ENCODE results near the gene SURF6.
"Not testable (repeated sequence)": the region's sequence is repeated elsewhere in the genome, so short reads cannot be mapped to it uniquely, and the experiment has no call there.

SURF6 gene

DNA sequence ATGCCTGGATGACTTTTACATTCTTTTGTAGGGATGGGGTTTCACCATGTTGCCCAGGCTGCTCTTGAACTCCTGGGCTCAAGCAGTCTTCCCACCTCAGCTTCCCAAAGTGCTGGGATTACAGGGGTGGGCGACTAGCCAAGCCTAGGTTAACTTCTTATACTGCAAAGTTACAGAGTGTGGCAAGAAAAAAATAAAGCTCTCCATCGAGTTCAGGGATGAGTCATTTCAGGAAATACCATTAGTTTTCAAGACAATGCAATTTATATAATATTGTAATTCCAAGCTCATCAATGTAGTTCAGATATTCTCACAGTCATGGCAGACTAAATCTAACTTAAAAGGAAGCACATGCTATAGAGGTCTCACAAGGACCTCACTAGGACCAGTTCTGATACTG is 49.5 kb downstream of the SURF6 start:
- peak; percentile 30 for DNase-seq (ENCODE audit: low spot score)

DNA sequence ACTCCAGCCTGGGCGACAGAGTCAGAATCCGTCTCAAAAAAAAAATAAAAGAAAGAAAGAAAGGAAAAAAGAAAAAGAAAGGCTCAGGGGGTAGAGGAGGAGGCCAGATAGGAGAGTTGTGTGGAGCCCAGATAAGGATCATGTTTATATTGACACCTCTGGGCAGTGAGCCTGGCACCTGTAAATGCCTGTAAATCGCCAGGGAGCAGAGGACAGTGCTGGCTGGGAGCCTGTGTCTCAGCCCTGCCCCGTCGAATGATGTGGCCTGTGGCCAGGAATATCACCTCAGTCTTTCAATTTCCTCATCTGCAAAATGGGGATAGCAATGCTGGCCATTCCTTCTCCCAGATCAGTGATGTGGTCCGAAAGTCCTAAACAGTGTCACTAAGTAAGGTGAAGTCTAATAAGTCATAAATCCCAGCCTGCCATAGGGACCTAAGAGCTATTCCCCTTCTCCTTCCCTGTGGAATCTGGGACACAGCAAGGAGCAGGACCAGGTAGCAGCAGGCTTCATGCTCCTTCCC is 50.7 kb downstream of the SURF6 start:
- no peak for DNase-seq (ENCODE audit: low spot score)

DNA sequence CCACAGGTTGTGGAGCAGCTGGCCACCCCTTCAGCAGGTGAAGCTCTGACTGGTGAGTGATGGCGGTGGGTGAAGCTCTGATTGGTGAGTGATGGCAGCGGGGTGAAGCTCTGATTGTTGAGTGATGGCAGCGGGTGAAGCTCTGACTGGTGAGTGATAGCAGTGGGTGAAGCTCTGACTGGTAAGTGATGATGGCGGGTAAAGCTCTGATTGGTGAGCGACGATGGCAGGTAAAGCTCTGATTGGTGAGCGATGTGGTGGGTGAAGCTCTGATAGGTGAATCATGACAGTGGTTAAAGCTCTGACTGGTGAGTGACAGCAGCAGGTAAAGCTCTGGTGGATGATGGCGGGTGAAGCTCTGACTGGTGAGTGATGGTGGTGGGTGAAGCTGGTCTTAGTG is 51.6 kb downstream of the SURF6 start:
- no peak for DNase-seq (ENCODE audit: low spot score)

DNA sequence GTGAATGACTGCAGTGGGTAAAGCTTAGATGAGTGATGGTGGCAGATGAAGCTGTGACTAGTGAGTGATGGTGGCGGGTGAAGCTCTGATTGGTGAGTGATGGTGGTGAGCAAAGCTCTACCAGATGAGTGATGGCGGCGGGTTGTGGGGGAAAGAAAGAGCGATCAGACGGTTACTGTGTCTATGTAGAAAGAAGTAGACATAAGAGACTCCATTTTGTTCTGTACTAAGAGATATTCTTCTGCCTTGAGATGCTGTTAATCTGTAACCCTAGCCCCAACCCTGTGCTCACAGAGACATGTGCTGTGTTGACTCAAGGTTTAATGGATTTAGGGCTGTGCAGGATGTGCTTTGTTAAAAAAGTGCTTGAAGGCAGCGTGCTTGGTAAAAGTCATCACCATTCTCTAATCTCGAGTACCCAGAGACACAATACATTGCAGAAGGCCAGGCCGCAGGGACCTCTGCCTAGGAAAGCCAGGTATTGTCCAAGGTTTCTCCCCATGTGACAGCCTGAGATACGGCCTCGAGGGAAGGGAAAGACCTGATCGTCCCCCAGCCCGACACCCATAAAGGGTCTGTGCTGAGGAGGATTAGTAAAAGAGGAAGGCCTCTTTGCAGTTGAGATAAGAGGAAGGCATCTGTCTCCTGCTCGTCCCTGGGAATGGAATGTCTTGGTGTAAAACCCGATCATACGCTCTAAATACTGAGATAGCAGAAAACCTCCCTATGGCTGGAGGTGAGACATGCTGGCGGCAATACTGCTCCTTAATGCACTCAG is 52.5 kb downstream of the SURF6 start:
- not testable (repeated sequence) for DNase-seq (ENCODE audit: low spot score)

DNA sequence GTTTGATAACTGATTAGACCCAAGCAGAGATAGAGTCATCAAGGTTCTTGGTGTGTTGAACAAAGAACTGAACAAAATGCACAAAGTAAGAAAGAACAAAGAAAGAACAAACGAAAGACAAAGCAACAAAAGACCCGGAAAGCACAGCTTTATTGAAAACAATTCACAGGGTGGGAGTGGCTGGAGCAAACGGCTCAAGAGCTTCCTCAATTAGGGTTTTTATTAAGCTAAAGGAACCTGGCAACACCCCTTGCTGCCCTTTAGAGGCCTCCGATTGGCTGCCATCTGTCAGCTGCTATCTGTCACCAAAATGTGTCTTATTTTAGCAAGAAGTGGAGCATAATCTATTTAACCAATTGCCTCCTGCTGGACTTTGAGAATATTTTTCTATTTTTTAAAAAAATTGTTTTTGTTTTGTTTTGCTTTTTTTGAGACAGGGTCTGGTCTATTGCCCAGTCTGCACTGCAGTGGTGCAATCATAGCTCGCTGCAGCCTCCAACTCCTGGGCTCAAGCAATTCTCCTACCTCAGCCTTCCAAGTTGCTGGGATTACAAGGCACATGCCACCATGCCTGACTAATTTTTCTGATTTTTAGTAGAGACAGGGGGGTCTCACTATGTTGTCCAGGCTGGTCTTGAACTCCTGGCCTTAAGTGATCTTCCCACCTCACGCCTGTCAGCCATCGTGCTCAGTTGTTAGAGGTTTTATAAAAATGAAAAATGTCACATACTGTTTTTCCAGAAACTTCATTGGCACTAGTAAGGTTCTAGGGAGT is 53.3 kb downstream of the SURF6 start:
- DNase-seq (ENCODE audit: low spot score), result no peak

DNA sequence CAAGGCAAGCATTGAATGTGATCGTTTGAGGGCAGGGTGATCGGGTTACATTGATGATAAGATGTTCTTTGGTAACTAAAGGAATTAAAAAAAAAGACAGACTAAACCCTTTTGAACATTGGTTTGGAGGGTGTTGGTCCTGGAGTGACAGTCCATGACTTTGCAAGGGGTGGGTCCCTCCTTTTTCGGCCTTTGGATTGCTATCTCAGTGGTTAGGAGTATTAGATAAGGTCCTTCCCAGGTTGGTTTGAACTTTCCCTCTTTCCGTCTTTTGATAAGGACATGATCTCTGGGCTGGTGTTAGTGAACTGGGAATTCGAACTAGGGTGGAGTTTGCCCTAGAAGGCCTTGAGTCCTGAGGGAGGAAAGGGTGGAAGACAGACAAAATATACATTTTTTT is 55.6 kb downstream of the SURF6 start:
- DNase-seq (ENCODE audit: low spot score), result no peak
